CD8-positive, alpha-beta memory T cell (primary cell): ENCODE results near the gene TSPYL2. TPM values are rescaled to one million over a fixed set of nuclear protein-coding genes. Genes with fewer than 3 reads are reported as not detected.

ENCODE experiments used
- CTCF ChIA-PET: fragments of 350-600 bp; sonication (Branson Sonifier 250); formaldehyde crosslinking; loops from one replicate; lab custom pipeline; 2021; ENCODE audit warnings: antibody characterized with exemption; lab: Charles Lee
- POLR2A ChIA-PET: fragments of 350-600 bp; sonication (Branson Sonifier 250); formaldehyde crosslinking; loops from one replicate; lab custom pipeline; 2021; ENCODE audit warnings: antibody characterized with exemption; lab: Charles Lee
- DNase-seq, 5 donors: peaks; one replicate each; pipeline versions ENCODE4 v3.0.0 to v3.0.0-alpha.2; 2020 to 2022; ENCODE audit warnings: mixed read lengths in 1 of 5
- H3K27ac ChIP-seq: one replicate; pipeline ENCODE4 v1.7.0; 2013; ENCODE audit warnings: low read depth, mild to moderate bottlenecking, low read length, moderate library complexity
- H3K27me3 ChIP-seq: 2 replicates; pipeline ENCODE4 v1.7.0; 2013; ENCODE audit warnings: low read length, mild to moderate bottlenecking; ENCODE audit not compliant: insufficient read depth, poor library complexity, severe bottlenecking
- H3K36me3 ChIP-seq: 2 replicates; pipeline ENCODE4 v1.7.0; 2013; ENCODE audit warnings: mild to moderate bottlenecking, low read length, moderate library complexity; ENCODE audit not compliant: insufficient read depth
- H3K4me1 ChIP-seq: 2 replicates; pipeline ENCODE4 v1.7.0; 2013; ENCODE audit warnings: mild to moderate bottlenecking, low read length, moderate library complexity; ENCODE audit not compliant: insufficient read depth
- H3K4me3 ChIP-seq: 2 replicates; pipeline ENCODE4 v1.7.0; 2013; ENCODE audit warnings: mild to moderate bottlenecking, low read length
- H3K9me3 ChIP-seq: 2 replicates; pipeline ENCODE4 v1.7.0; 2013; ENCODE audit warnings: mild to moderate bottlenecking, low read length
- H3K27ac Mint-ChIP-seq, 8 donors: one replicate each; pipeline ENCODE4 v1.8.0; 2020 to 2021; ENCODE audit warnings: mixed read lengths in 8 of 8, mild to moderate bottlenecking in 6 of 8, inconsistent platforms in 3 of 8, moderate library complexity in 3 of 8
- H3K27me3 Mint-ChIP-seq, 2 donors: one replicate each; pipeline ENCODE4 v1.8.0; 2020 to 2021; ENCODE audit warnings: mixed read lengths in 2 of 2, mild to moderate bottlenecking in 1 of 2, moderate library complexity in 1 of 2
- H3K36me3 Mint-ChIP-seq, 3 donors: one replicate each; pipeline ENCODE4 v1.8.0; 2020 to 2021; ENCODE audit warnings: mixed read lengths in 3 of 3, inconsistent platforms in 1 of 3, mild to moderate bottlenecking in 1 of 3
- H3K4me1 Mint-ChIP-seq, 3 donors: one replicate each; pipeline ENCODE4 v1.8.0; 2020 to 2021; ENCODE audit warnings: mixed read lengths in 3 of 3, inconsistent platforms in 1 of 3, mild to moderate bottlenecking in 1 of 3
- H3K4me3 Mint-ChIP-seq, 7 donors: one replicate each; pipeline ENCODE4 v1.8.0; 2020 to 2021; ENCODE audit warnings: mixed read lengths in 7 of 7, mild to moderate bottlenecking in 6 of 7, moderate library complexity in 4 of 7, inconsistent platforms in 2 of 7
- H3K9me3 Mint-ChIP-seq, 5 donors: one replicate each; pipeline ENCODE4 v1.8.0; 2020 to 2022; ENCODE audit warnings: mixed read lengths in 5 of 5, mild to moderate bottlenecking in 3 of 5, moderate library complexity in 2 of 5, inconsistent platforms in 1 of 5
- polyA plus RNA-seq: library from polyadenylated mRNA; unstranded; fragments of 300-500 nt; fragmentation: Illumina TruSeq; gene quantifications from one replicate; pipeline ENCODE4 v1.2.3, GENCODE V29; 2021
- total RNA-seq, 2 experiments: library from RNA; stranded (reverse); gene quantifications; one replicate each; pipeline ENCODE4 v1.2.3, GENCODE V29; 2021

TSPYL2 gene
- total and polyA plus RNA-seq, 3 experiments from 2014 or later, result 23.1 to 47.9 (median 38.4) TPM

DNA sequence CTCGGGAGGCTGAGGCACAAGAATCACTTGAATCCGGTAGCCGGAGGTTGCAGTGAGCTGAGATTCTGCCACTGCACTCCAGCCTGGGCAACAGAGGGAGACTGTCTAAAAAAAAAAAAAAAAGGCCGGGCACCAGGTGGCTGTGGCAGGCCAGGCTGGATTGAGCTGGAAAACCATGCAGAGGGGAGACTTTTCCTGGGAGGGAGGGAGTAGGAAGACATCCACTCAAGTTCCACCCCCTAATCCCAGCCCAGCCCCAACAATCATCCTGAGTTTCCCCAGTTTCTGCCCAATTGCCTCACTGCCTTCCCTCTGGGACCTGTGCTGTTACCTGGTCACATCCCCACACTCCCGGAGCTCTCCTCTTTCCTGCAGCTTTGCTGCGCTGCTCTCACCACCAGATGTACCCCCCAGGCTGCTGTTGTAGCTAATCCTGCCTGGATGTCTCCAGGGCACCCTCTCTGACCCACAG lies 9.0 kb upstream of the TSPYL2 start:
- peaks cover 7% of the 10 kb centered on the region for H3K4me1 ChIP-seq
- Mint-ChIP-seq H3K4me1 (peaks cover 10 to 19% (median 13%) of the 10 kb centered on the region in 3 donors), H3K9me3 (no peaks in the 10 kb centered on the region), H3K4me3 (peak overlapping the region; percentile 13 to 79 (median 49)), H3K36me3 (no peaks in the 10 kb centered on the region), H3K27me3 (peaks cover 0 to 7% of the 10 kb centered on the region in 2 donors), H3K27ac (peak overlapping the region in 4 of 8 donors; percentile 34 to 80 (median 50))
- H3K9me3 ChIP-seq, result no peaks in the 10 kb centered on the region
- POLR2A ChIA-PET, result interaction anchor here (0.6 to 2.7 kb wide), 2 partner anchors 8 to 608 kb away, joined by 3 to 28 read pairs; partner anchors contain the start of gene TSPYL2
- H3K27ac ChIP-seq, result no peak overlapping the region
- no peak for DNase-seq
- no peak overlapping the region for H3K4me3 ChIP-seq
- H3K27me3 ChIP-seq, result no peaks in the 10 kb centered on the region
- H3K36me3 ChIP-seq, result no peaks in the 10 kb centered on the region
- CTCF ChIA-PET, result interaction anchor here (1.1 to 1.7 kb wide), 2 partner anchors 14 to 15 kb away, joined by 3 to 8 read pairs; no protein-coding TSS in a partner anchor

DNA sequence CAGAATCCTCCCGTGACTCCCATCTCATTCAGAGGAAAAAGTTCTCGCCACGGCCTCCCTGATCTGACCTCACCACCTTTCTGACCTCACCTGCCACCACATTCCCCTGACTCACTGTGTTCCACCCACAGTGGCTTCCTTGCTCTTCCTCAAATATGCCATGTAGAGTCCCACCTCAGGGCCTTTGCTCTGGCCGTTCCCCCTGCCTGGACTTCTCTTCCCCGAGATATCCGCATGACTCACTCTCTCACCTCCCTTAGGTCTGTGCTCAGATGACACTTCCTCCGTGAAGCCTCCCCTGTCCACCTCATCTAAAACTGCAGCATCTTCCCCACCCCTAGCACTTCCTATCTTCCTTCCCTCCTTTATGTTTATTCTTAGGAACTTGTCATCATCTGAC lies 7.2 kb upstream of the TSPYL2 start:
- Mint-ChIP-seq H3K9me3 (no peaks in the 10 kb centered on the region), H3K27me3 (peaks cover 0 to 7% of the 10 kb centered on the region in 2 donors), H3K4me1 (peaks cover 10 to 19% (median 13%) of the 10 kb centered on the region in 3 donors), H3K27ac (peak overlapping the region in 2 of 8 donors; percentile 14 to 33), H3K4me3 (peak overlapping the region in 1 of 7 donors; percentile 5), H3K36me3 (no peaks in the 10 kb centered on the region)
- DNase-seq, result no peak
- Histone ChIP-seq H3K4me1 (peaks cover 7% of the 10 kb centered on the region), H3K27ac (no peak overlapping the region), H3K36me3 (no peaks in the 10 kb centered on the region), H3K4me3 (no peak overlapping the region), H3K27me3 (no peaks in the 10 kb centered on the region), H3K9me3 (no peaks in the 10 kb centered on the region)
- ChIA-PET POLR2A (no interaction called here), CTCF (no interaction called here)

DNA sequence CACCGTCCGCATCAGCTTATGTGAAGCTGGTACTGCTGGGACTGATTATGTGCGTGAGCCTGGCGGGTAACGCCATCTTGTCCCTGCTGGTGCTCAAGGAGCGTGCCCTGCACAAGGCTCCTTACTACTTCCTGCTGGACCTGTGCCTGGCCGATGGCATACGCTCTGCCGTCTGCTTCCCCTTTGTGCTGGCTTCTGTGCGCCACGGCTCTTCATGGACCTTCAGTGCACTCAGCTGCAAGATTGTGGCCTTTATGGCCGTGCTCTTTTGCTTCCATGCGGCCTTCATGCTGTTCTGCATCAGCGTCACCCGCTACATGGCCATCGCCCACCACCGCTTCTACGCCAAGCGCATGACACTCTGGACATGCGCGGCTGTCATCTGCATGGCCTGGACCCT lies 5.5 kb upstream of the TSPYL2 start:
- Mint-ChIP-seq H3K4me1 (peaks cover 14 to 25% (median 17%) of the 10 kb centered on the region in 3 donors), H3K4me3 (no peak overlapping the region), H3K27me3 (peaks cover 0 to 7% of the 10 kb centered on the region in 2 donors), H3K27ac (no peak overlapping the region), H3K36me3 (peaks cover 0 to 2% (median 0%) of the 10 kb centered on the region in 3 donors), H3K9me3 (no peaks in the 10 kb centered on the region)
- Histone ChIP-seq H3K4me3 (no peak overlapping the region), H3K36me3 (no peaks in the 10 kb centered on the region), H3K27ac (no peak overlapping the region), H3K9me3 (no peaks in the 10 kb centered on the region), H3K4me1 (peaks cover 7% of the 10 kb centered on the region), H3K27me3 (no peaks in the 10 kb centered on the region)
- ChIA-PET POLR2A (no interaction called here), CTCF (no interaction called here)
- DNase-seq, result no peak

DNA sequence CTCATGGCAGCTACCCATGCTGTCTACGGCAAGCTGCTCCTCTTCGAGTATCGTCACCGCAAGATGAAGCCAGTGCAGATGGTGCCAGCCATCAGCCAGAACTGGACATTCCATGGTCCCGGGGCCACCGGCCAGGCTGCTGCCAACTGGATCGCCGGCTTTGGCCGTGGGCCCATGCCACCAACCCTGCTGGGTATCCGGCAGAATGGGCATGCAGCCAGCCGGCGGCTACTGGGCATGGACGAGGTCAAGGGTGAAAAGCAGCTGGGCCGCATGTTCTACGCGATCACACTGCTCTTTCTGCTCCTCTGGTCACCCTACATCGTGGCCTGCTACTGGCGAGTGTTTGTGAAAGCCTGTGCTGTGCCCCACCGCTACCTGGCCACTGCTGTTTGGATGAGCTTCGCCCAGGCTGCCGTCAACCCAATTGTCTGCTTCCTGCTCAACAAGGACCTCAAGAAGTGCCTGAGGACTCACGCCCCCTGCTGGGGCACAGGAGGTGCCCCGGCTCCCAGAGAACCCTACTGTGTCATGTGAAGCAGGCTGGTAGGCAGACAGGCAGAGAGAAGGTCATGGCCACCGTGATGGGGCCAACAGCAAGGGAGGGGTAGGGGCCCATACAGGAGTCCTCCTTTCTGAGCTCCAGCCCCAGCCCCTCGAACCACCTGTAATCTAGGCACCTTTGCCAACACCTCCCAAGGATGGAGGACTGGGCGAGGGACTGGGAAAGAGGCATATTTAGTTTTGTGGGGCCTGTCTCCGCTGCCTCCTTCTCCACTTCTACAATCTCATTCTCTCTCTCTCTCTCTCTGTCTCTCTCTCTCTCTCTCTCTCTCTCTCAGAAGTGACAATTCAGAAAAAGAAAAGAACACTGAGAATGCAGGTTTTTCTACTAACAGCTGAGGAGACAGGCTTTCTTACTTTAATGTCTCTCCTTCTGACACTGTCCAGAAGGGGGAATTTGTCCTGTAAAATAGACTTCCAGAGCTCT lies 4.7 kb upstream of the TSPYL2 start:
- Mint-ChIP-seq H3K9me3 (no peaks in the 10 kb centered on the region), H3K27ac (peak overlapping the region in 1 of 8 donors; percentile 42), H3K27me3 (peaks cover 0 to 9% of the 10 kb centered on the region in 2 donors), H3K36me3 (peaks cover 0 to 8% (median 0%) of the 10 kb centered on the region in 3 donors), H3K4me3 (no peak overlapping the region), H3K4me1 (peaks cover 7 to 17% (median 8%) of the 10 kb centered on the region in 3 donors)
- ChIA-PET CTCF (interaction anchor here (1.0 kb wide), 1 partner anchor 30 kb away, joined by 3 read pairs; no protein-coding TSS in a partner anchor), POLR2A (no interaction called here)
- Histone ChIP-seq H3K9me3 (no peaks in the 10 kb centered on the region), H3K27me3 (no peaks in the 10 kb centered on the region), H3K4me1 (peaks cover 3% of the 10 kb centered on the region), H3K27ac (no peak overlapping the region), H3K36me3 (no peaks in the 10 kb centered on the region), H3K4me3 (no peak overlapping the region)
- no peak for DNase-seq

DNA sequence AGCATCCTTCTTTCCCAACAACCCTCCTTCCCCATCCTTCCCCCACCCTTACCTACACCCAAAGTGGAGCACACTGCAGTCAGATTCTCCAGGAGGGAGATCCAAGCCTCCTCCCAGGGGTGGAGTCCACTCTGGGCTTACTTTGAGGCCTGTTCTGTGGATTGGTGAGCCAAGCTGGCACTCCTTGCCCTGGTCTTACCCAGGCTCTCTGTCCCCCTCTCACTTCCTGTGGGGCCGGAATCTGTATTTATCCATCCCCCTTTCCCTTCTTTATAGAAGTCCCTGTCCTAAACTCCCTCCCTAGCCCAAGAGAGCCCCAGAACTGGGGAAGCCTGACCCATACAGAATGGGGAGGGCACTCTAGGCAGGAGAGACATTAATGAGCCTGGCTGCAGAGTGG lies 3.2 kb upstream of the TSPYL2 start:
- Histone ChIP-seq H3K9me3 (no peaks in the 10 kb centered on the region), H3K4me3 (no peak overlapping the region), H3K36me3 (peaks cover 2% of the 10 kb centered on the region), H3K4me1 (peaks cover 10% of the 10 kb centered on the region), H3K27ac (no peak overlapping the region), H3K27me3 (no peaks in the 10 kb centered on the region)
- H3K27me3 Mint-ChIP-seq, result peaks cover 0 to 13% of the 10 kb centered on the region in 2 donors
- peaks cover 0 to 22% (median 2%) of the 10 kb centered on the region in 3 donors for H3K36me3 Mint-ChIP-seq
- peaks cover 13 to 25% (median 21%) of the 10 kb centered on the region in 3 donors for H3K4me1 Mint-ChIP-seq
- ChIA-PET POLR2A (no interaction called here), CTCF (interaction anchor here (1.0 kb wide), 1 partner anchor 28 kb away, joined by 3 read pairs; no protein-coding TSS in a partner anchor)
- no peaks in the 10 kb centered on the region for H3K9me3 Mint-ChIP-seq
- H3K4me3 Mint-ChIP-seq, result no peak overlapping the region
- no peak for DNase-seq
- peak overlapping the region in 2 of 8 donors; percentile 29 to 42 for H3K27ac Mint-ChIP-seq

DNA sequence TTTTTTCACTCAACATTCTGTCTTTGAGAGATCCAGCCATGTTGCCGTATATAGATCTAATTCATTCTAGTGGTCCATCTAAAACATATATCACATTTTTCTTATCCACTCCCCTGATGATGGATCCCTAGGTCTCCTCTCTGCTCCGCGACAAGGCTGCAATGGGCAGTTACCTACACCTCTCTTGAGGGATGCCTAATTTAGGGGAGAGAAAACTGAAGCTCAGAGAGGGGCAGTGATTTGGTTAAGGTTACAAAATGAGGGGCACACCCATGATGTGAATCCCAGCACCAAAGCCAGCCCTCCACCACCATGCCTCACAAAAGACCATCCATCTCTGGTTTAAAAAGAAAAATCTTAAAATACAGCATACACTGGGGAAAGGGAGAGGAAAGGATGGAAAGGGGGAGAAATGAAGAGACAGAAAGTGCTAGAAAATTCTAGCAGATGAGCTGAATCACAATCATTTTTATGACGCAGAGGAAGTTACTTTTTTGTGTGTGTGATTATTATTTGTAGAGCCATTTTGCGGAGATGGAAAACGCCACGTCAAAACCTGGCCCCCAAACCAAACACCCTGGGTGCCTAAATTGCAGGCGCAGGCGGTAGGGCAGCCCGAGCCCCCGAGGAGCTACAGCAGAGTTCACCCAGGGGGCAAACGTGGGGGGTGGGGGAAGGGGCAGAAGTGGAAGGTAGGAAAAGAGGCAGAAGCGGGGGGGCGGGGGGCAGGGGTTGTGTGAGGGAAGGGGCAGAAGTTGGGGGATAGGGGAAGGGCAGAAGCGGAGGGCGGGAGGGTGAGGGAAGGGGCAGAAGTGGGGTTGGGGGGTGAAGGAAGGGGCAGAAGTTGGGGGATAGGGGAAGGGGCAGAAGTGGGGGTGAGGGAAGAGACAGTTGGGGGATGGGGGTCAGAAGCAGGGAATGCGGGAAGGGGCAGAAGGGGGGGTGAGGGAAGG lies 1.3 kb upstream of the TSPYL2 start:
- H3K4me1 Mint-ChIP-seq, result peaks cover 28 to 41% (median 34%) of the 10 kb centered on the region in 3 donors
- Histone ChIP-seq H3K27me3 (no peaks in the 10 kb centered on the region), H3K9me3 (no peaks in the 10 kb centered on the region), H3K36me3 (peaks cover 19% of the 10 kb centered on the region), H3K4me3 (no peak overlapping the region), H3K4me1 (peaks cover 19% of the 10 kb centered on the region), H3K27ac (no peak overlapping the region)
- ChIA-PET CTCF (interaction anchor here (1.4 kb wide), 1 partner anchor 9 kb away, joined by 5 read pairs; no protein-coding TSS in a partner anchor), POLR2A (interaction anchor here (0.6 to 2.5 kb wide), 4 partner anchors 8 to 819 kb away, joined by 3 to 28 read pairs (median 7); partner anchors contain the start of genes KANTR and KDM5C)
- H3K4me3 Mint-ChIP-seq, result peak overlapping the region; percentile 80 to 91 (median 89)
- H3K27me3 Mint-ChIP-seq, result peaks cover 0 to 18% of the 10 kb centered on the region in 2 donors
- peaks cover 4 to 42% (median 7%) of the 10 kb centered on the region in 3 donors for H3K36me3 Mint-ChIP-seq
- H3K27ac Mint-ChIP-seq, result peak overlapping the region; percentile 95 to 98 (median 96)
- H3K9me3 Mint-ChIP-seq, result no peaks in the 10 kb centered on the region
- DNase-seq, result peak in 4 of 5 donors; percentile 22 to 68 (median 42)
